ENCODE data around the gene ANXA4. TPM values are rescaled to one million over a fixed set of nuclear protein-coding genes. Genes with fewer than 3 reads are reported as not detected.

Gene ANXA4
- total RNA-seq, 1 experiment from 2014 or later = 92.0 TPM

GRCh38 chr2:69846182-69847067 is 104.5 kb downstream of the ANXA4 start:
- H3K4me3 ChIP-seq (ENCODE audit: low read depth, low read length) = no peak overlapping the region
- Mint-ChIP-seq H3K36me3 (ENCODE audit: insufficient read depth, unreplicated experiment) (peaks cover 21% of the 10 kb centered on the region), H3K27me3 (ENCODE audit: insufficient read depth, unreplicated experiment) (no peaks in the 10 kb centered on the region), H3K4me1 (ENCODE audit: low read depth, unreplicated experiment) (no peaks in the 10 kb centered on the region), H3K4me3 (ENCODE audit: unreplicated experiment) (no peak overlapping the region), H3K27ac (ENCODE audit: unreplicated experiment) (no peak overlapping the region), H3K9me3 (ENCODE audit: unreplicated experiment) (no peaks in the 10 kb centered on the region)
- BruUV-seq (replicated peaks) = no TSS peak
- no peaks in the 10 kb centered on the region for H3K9me3 ChIP-seq
- no peak for DNase-seq
- intact Hi-C loops (cut with micrococcal nuclease; ENCODE audit: unreplicated experiment) = no loop called here
- no peak for TF ChIP-seq CTCF (IDR thresholded peaks at IDR 0.05; ENCODE audit: insufficient read depth in 1 of 2, low read depth in 1 of 2, low read length in 1 of 2, severe bottlenecking in 1 of 2, unreplicated experiment in 1 of 2)
- no peaks in the 10 kb centered on the region for H3K4me1 ChIP-seq
- H3K36me3 ChIP-seq (ENCODE audit: control insufficient read depth, insufficient read depth, low read length) = no peaks in the 10 kb centered on the region; the same call in 1 of the 2 replicates
- ChIA-PET CTCF (no interaction called here), POLR2A (no interaction called here)
- no peaks in the 10 kb centered on the region for H3K27me3 ChIP-seq (replicated peaks; ENCODE audit: control insufficient read depth, insufficient read depth, low read length)

- ChIA-PET CTCF (no interaction called here), POLR2A (no interaction called here)
- H3K36me3 Mint-ChIP-seq (ENCODE audit: insufficient read depth, unreplicated experiment) = peaks cover 21% of the 10 kb centered on the region
- H3K9me3 Mint-ChIP-seq (ENCODE audit: unreplicated experiment) = no peaks in the 10 kb centered on the region
- H3K4me3 Mint-ChIP-seq (ENCODE audit: unreplicated experiment) = no peak overlapping the region
- intact Hi-C loops (cut with micrococcal nuclease; ENCODE audit: unreplicated experiment) = no loop called here
- Histone ChIP-seq H3K4me1 (no peaks in the 10 kb centered on the region), H3K27me3 (replicated peaks; ENCODE audit: control insufficient read depth, insufficient read depth, low read length) (no peaks in the 10 kb centered on the region), H3K9me3 (no peaks in the 10 kb centered on the region), H3K4me3 (ENCODE audit: low read depth, low read length) (no peak overlapping the region), H3K36me3 (ENCODE audit: control insufficient read depth, insufficient read depth, low read length) (no peaks in the 10 kb centered on the region; the same call in 1 of the 2 replicates)
- BruUV-seq (replicated peaks) = no TSS peak
- no peaks in the 10 kb centered on the region for H3K4me1 Mint-ChIP-seq (ENCODE audit: low read depth, unreplicated experiment)
- H3K27ac Mint-ChIP-seq (ENCODE audit: unreplicated experiment) = no peak overlapping the region
- no peak for DNase-seq
- TF ChIP-seq CTCF (IDR thresholded peaks at IDR 0.05; ENCODE audit: insufficient read depth in 1 of 2, low read depth in 1 of 2, low read length in 1 of 2, severe bottlenecking in 1 of 2, unreplicated experiment in 1 of 2) = no peak
- H3K27me3 Mint-ChIP-seq (ENCODE audit: insufficient read depth, unreplicated experiment) = no peaks in the 10 kb centered on the region
Measured at GRCh38 chr2:69847068-69847828, 105.3 kb downstream of the ANXA4 start.

GRCh38 chr2:69848186-69848790 is 106.4 kb downstream of the ANXA4 start:
- Histone ChIP-seq H3K27me3 (replicated peaks; ENCODE audit: control insufficient read depth, insufficient read depth, low read length) (no peaks in the 10 kb centered on the region), H3K4me3 (ENCODE audit: low read depth, low read length) (no peak overlapping the region), H3K9me3 (no peaks in the 10 kb centered on the region; the same call in 1 of the 2 replicates), H3K36me3 (ENCODE audit: control insufficient read depth, insufficient read depth, low read length) (no peaks in the 10 kb centered on the region; the same call in 1 of the 2 replicates), H3K4me1 (no peaks in the 10 kb centered on the region)
- Mint-ChIP-seq H3K27ac (ENCODE audit: unreplicated experiment) (no peak overlapping the region), H3K4me3 (ENCODE audit: unreplicated experiment) (no peak overlapping the region), H3K4me1 (ENCODE audit: low read depth, unreplicated experiment) (no peaks in the 10 kb centered on the region), H3K36me3 (ENCODE audit: insufficient read depth, unreplicated experiment) (peaks cover 21% of the 10 kb centered on the region), H3K9me3 (ENCODE audit: unreplicated experiment) (no peaks in the 10 kb centered on the region), H3K27me3 (ENCODE audit: insufficient read depth, unreplicated experiment) (no peaks in the 10 kb centered on the region)
- no peak for DNase-seq
- POLR2A ChIA-PET = no interaction called here
- CTCF ChIA-PET = no interaction called here
- TF ChIP-seq CTCF (IDR thresholded peaks at IDR 0.05; ENCODE audit: insufficient read depth in 1 of 2, low read depth in 1 of 2, low read length in 1 of 2, severe bottlenecking in 1 of 2, unreplicated experiment in 1 of 2) = no peak
- intact Hi-C loops (cut with micrococcal nuclease; ENCODE audit: unreplicated experiment) = no loop called here
- no TSS peak for BruUV-seq (replicated peaks)
